Stimulated activated CD8-positive, alpha-beta memory T cell treated with anti-CD3 and anti-CD28 coated beads, Interleukin-2, amount 100 ng/mL, for 48 hours (primary cell): ENCODE measurements around the gene PITX1.
"Not testable (repeated sequence)": the region's sequence is repeated elsewhere in the genome, so short reads cannot be mapped to it uniquely, and the experiment has no call there.

Experiments used
- DNase-seq, 2 donors: peaks; one replicate each; pipeline ENCODE4 v3.0.0-alpha.2; 2020; ENCODE audit warnings: low read depth in 2 of 2

The PITX1 gene

GRCh38 chr5:135033901-135034235, at the start of gene PITX1:
Gene PITX1 (minus strand): TSS chr5:135034228. CDS start chr5:135033881, 347 bp downstream.
- DNase-seq, result no peak

GRCh38 chr5:135083334-135083733, 49.3 kb upstream of the PITX1 start:
- not testable (repeated sequence) for DNase-seq

GRCh38 chr5:135081240-135081639, 47.2 kb upstream of the PITX1 start:
- DNase-seq, result no peak

- DNase-seq, result no peak
Measured at GRCh38 chr5:135079760-135080159, 45.7 kb upstream of the PITX1 start.

- DNase-seq, result no peak
Measured at GRCh38 chr5:135079099-135079681, 45.2 kb upstream of the PITX1 start.

- no peak for DNase-seq
Measured at GRCh38 chr5:135076801-135077200, 42.8 kb upstream of the PITX1 start.

GRCh38 chr5:135076051-135076491, 42.0 kb upstream of the PITX1 start:
- DNase-seq, result no peak

- DNase-seq, result no peak
Measured at GRCh38 chr5:135075621-135076020, 41.6 kb upstream of the PITX1 start.

GRCh38 chr5:135073761-135074345, 39.8 kb upstream of the PITX1 start:
- DNase-seq, result no peak

GRCh38 chr5:135072387-135073281, 38.6 kb upstream of the PITX1 start:
- no peak for DNase-seq

- DNase-seq, result no peak
Measured at GRCh38 chr5:135071311-135071710, 37.3 kb upstream of the PITX1 start.

GRCh38 chr5:135069895-135070657, 36.0 kb upstream of the PITX1 start:
- no peak for DNase-seq

GRCh38 chr5:135069016-135069770, 35.2 kb upstream of the PITX1 start:
- no peak for DNase-seq

GRCh38 chr5:135067587-135067986, 33.6 kb upstream of the PITX1 start:
- no peak for DNase-seq

- DNase-seq, result no peak
Measured at GRCh38 chr5:135066781-135067180, 32.8 kb upstream of the PITX1 start.

- no peak for DNase-seq
Measured at GRCh38 chr5:135065306-135066265, 31.6 kb upstream of the PITX1 start.

- no peak for DNase-seq
Measured at GRCh38 chr5:135064235-135064570, 30.2 kb upstream of the PITX1 start.

GRCh38 chr5:135063511-135064234, 29.6 kb upstream of the PITX1 start:
- no peak for DNase-seq

GRCh38 chr5:135063056-135063445, 29.0 kb upstream of the PITX1 start:
- DNase-seq, result no peak
